ENCODE results near the gene ENOX1.

ENOX1 gene

DNA sequence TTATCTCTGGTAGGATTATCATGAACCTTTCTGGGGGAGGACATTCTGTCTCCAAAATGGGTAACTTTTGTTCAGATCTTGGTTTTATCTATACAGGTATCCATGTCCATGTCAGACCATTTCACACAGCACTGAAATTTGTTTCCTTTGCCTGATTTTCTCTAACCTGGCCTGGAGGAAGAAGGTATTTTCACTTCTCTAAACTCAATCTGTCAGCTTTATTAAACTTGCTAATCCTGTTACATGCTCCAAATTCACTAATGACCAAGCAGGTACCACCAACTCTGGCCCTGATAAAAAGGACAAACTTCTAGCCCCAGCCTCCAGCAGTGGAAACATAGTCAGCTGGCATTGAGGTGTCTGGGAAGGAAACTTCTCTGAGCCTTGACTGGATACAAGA is 529.0 kb downstream of the ENOX1 start:
- H3K9ac ChIP-seq (ENCODE audit: low read length), result no peak overlapping the region

DNA sequence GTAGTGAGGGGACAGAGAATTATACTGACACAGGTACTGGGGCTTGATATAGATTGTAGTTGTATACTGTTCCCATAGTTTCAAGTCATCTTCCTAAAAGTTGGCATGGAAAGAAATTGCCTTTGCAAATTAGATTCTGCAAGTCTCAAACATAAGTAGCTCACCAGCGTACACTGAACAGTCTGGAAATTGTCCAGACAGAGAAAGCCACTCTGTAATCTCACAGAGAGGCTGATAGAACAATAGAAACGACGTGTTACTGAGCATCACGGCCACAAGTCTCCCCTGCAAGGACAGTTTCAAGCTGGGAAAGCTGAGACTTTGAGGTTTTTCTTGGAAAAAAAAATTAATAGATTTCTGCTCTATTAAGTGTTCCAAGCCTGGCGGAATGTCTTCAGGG is 534.8 kb downstream of the ENOX1 start:
- Histone ChIP-seq H3K4me1 (ENCODE audit: insufficient read depth, low read length) (no peaks in the 10 kb centered on the region), H3K9me3 (ENCODE audit: low read length) (no peaks in the 10 kb centered on the region), H3K27ac (ENCODE audit: low read depth, low read length) (no peak overlapping the region), H3K4me3 (ENCODE audit: low read depth in 1 of 2, low read length in 2 of 2) (no peak overlapping the region), H3K36me3 (ENCODE audit: insufficient read depth, low read length) (no peaks in the 10 kb centered on the region), H3K27me3 (ENCODE audit: control insufficient read depth in 1 of 2, insufficient read depth in 2 of 2, low read length in 2 of 2) (no peaks in the 10 kb centered on the region), H3K9ac (ENCODE audit: low read length) (no peak overlapping the region)

More for the DNA sequence above, 529.0 kb downstream of the ENOX1 start:
- Histone ChIP-seq H3K27ac (ENCODE audit: low read depth, low read length) (no peak overlapping the region), H3K36me3 (ENCODE audit: insufficient read depth, low read length) (no peaks in the 10 kb centered on the region), H3K27me3 (ENCODE audit: control insufficient read depth in 1 of 2, insufficient read depth in 2 of 2, low read length in 2 of 2) (no peaks in the 10 kb centered on the region), H3K4me3 (ENCODE audit: low read depth in 1 of 2, low read length in 2 of 2) (no peak overlapping the region), H3K4me1 (ENCODE audit: insufficient read depth, low read length) (no peaks in the 10 kb centered on the region), H3K9me3 (ENCODE audit: low read length) (no peaks in the 10 kb centered on the region)

DNA sequence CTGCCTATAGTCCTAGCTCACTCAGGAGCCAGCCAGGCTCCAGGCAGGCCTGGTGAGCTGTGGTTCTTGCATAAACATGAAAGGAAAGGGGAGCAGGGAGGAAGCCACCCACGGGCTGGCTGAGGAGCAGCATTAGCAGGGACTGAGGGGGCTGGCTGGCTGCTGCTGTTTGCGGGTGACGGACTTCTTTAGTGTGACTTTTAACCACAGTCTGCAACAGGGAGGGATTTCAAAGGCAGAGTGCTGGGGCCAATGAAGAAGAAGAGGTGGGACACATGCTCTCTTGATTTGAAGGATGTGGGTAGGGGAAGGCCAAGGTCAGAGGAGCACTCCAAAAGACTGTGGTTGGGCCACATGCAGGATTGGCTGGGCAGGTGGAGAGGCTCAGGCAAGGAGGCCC is 540.4 kb downstream of the ENOX1 start:
- no peaks in the 10 kb centered on the region for H3K4me1 ChIP-seq (ENCODE audit: insufficient read depth, low read length)
- H3K27ac ChIP-seq (ENCODE audit: low read depth, low read length), result no peak overlapping the region
- no peaks in the 10 kb centered on the region for H3K27me3 ChIP-seq (ENCODE audit: control insufficient read depth in 1 of 2, insufficient read depth in 2 of 2, low read length in 2 of 2)
- no peak overlapping the region for H3K4me3 ChIP-seq (ENCODE audit: low read depth in 1 of 2, low read length in 2 of 2)
- H3K9ac ChIP-seq (ENCODE audit: low read length), result no peak overlapping the region
- H3K36me3 ChIP-seq (ENCODE audit: insufficient read depth, low read length), result no peaks in the 10 kb centered on the region
- H3K9me3 ChIP-seq (ENCODE audit: low read length), result no peaks in the 10 kb centered on the region

DNA sequence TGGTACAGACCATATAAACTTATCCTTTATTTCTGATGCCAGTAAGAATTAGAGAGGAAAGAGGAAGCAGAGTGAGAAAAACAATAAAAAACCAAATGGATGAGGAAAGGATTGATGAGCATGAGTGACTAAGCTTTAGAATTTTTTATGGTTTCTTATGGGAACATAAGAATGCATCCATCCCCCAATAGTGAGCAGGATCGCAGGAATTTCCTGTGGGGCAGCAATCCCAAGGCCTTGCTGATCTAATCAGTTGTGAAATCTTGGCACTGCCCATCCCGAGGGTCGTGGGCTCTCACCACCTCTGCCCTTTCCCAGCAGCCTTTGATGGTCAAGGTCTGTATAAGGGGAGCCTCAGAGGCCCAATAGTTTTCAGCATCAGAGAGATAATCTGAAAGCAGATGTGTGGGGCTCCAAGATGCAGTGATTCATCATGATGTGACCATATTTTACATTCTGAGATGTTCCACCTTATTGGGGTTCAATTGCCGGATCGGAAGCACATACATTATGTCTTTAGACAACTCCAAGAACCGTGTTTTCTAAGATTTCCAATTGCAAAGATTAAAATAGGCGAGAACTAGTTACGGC is 541.3 kb downstream of the ENOX1 start:
- Histone ChIP-seq H3K9ac (ENCODE audit: low read length) (no peak overlapping the region), H3K9me3 (ENCODE audit: low read length) (no peaks in the 10 kb centered on the region), H3K4me3 (ENCODE audit: low read depth in 1 of 2, low read length in 2 of 2) (no peak overlapping the region), H3K4me1 (ENCODE audit: insufficient read depth, low read length) (no peaks in the 10 kb centered on the region), H3K27ac (ENCODE audit: low read depth, low read length) (no peak overlapping the region), H3K27me3 (ENCODE audit: control insufficient read depth in 1 of 2, insufficient read depth in 2 of 2, low read length in 2 of 2) (no peaks in the 10 kb centered on the region), H3K36me3 (ENCODE audit: insufficient read depth, low read length) (no peaks in the 10 kb centered on the region)

DNA sequence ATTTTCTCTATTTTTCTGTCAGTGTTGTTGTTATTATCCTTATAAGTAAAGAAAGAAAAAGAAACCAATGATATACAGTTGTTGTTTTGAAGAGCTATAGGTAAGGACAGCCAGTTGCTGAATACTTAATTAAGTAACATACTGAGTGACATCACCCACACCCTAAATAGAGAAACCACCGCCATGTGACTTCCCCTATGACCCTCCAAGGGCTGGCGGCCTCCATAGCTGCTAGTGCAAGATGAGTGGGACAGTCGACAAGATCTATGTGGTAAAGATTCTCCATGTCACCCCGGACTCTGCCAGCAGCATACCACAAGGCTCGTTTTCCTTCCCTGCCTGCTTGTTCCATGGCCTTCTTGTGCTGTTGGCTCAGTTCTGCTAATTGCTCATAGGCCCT is 542.3 kb downstream of the ENOX1 start:
- H3K27ac ChIP-seq (ENCODE audit: low read depth, low read length), result no peak overlapping the region
- no peaks in the 10 kb centered on the region for H3K4me1 ChIP-seq (ENCODE audit: insufficient read depth, low read length)
- H3K27me3 ChIP-seq (ENCODE audit: control insufficient read depth in 1 of 2, insufficient read depth in 2 of 2, low read length in 2 of 2), result no peaks in the 10 kb centered on the region
- no peaks in the 10 kb centered on the region for H3K36me3 ChIP-seq (ENCODE audit: insufficient read depth, low read length)
- H3K9me3 ChIP-seq (ENCODE audit: low read length), result no peaks in the 10 kb centered on the region
- no peak overlapping the region for H3K4me3 ChIP-seq (ENCODE audit: low read depth in 1 of 2, low read length in 2 of 2)
- no peak overlapping the region for H3K9ac ChIP-seq (ENCODE audit: low read length)

DNA sequence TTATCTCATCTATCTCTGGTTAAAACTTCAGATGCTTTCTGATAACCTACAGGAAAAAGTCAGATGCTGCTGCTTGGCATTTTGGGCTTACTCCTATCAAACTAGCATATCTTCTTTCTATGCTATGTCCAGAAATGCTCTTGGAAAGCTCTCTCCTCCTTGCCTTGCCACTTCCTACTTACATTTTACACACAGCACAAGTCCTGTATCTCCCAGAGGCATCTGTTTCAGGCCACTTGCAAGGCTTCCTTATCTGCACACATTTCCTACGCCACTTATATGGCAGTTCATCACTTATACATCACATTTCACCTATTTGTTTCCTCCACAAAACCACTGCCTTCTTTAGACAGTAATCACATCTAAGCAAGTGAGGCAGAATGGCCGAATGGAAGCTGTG is 543.1 kb downstream of the ENOX1 start:
- no peaks in the 10 kb centered on the region for H3K36me3 ChIP-seq (ENCODE audit: insufficient read depth, low read length)
- H3K27ac ChIP-seq (ENCODE audit: low read depth, low read length), result no peak overlapping the region

DNA sequence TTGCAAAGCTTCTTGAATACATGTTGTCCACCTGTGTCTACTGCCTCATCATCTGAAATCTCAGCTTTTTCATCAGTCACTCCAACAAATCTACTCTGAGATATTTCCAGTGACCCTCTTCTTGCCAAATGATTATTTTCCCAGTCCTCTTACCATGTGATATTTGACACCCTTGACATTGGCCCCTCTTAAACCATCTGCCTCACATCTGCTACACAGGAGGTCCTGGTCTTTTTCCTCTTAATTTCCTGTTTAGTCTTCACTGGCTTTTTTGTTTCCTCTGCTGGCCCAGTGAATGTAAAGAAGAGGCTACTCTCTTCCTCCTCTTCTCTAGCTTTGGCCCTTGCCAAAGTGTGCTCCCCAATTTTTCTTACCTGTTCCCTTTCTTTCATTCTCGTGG is 544.7 kb downstream of the ENOX1 start:
- no peaks in the 10 kb centered on the region for H3K4me1 ChIP-seq (ENCODE audit: insufficient read depth, low read length)
- H3K4me3 ChIP-seq (ENCODE audit: low read depth in 1 of 2, low read length in 2 of 2), result no peak overlapping the region
- H3K9ac ChIP-seq (ENCODE audit: low read length), result no peak overlapping the region
- no peak overlapping the region for H3K27ac ChIP-seq (ENCODE audit: low read depth, low read length)
- H3K27me3 ChIP-seq (ENCODE audit: control insufficient read depth in 1 of 2, insufficient read depth in 2 of 2, low read length in 2 of 2), result no peaks in the 10 kb centered on the region
- H3K36me3 ChIP-seq (ENCODE audit: insufficient read depth, low read length), result no peaks in the 10 kb centered on the region
- no peaks in the 10 kb centered on the region for H3K9me3 ChIP-seq (ENCODE audit: low read length)

More for the DNA sequence above, 543.1 kb downstream of the ENOX1 start:
- H3K9ac ChIP-seq (ENCODE audit: low read length), result no peak overlapping the region
- no peak overlapping the region for H3K4me3 ChIP-seq (ENCODE audit: low read depth in 1 of 2, low read length in 2 of 2)
- no peaks in the 10 kb centered on the region for H3K27me3 ChIP-seq (ENCODE audit: control insufficient read depth in 1 of 2, insufficient read depth in 2 of 2, low read length in 2 of 2)
- H3K9me3 ChIP-seq (ENCODE audit: low read length), result no peaks in the 10 kb centered on the region
- H3K4me1 ChIP-seq (ENCODE audit: insufficient read depth, low read length), result no peaks in the 10 kb centered on the region

DNA sequence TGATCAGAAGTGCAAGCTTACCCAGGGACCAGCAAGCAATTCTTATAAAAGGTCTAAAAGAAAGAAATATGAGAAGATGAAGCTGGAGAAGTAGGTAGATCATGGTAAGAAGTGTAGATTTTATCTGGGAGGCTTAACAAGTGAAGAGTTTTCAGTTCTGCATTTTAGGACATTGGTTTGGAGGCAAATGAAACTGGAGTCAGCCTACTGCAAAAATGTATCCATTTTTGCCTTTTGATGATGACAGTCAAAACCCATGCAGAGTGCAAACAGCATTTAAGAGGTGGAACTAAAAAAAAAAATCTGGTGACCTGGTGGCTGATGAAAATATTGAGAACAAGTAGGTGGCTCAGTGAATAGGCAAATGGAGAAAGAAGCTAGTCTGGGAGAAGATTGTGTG is 546.5 kb downstream of the ENOX1 start:
- no peaks in the 10 kb centered on the region for H3K4me1 ChIP-seq (ENCODE audit: insufficient read depth, low read length)
- H3K9ac ChIP-seq (ENCODE audit: low read length), result no peak overlapping the region
- no peak overlapping the region for H3K27ac ChIP-seq (ENCODE audit: low read depth, low read length)
- H3K27me3 ChIP-seq (ENCODE audit: control insufficient read depth in 1 of 2, insufficient read depth in 2 of 2, low read length in 2 of 2), result no peaks in the 10 kb centered on the region
- no peak overlapping the region for H3K4me3 ChIP-seq (ENCODE audit: low read depth in 1 of 2, low read length in 2 of 2)
- H3K9me3 ChIP-seq (ENCODE audit: low read length), result no peaks in the 10 kb centered on the region
- peaks cover 6% of the 10 kb centered on the region for H3K36me3 ChIP-seq (ENCODE audit: insufficient read depth, low read length)

DNA sequence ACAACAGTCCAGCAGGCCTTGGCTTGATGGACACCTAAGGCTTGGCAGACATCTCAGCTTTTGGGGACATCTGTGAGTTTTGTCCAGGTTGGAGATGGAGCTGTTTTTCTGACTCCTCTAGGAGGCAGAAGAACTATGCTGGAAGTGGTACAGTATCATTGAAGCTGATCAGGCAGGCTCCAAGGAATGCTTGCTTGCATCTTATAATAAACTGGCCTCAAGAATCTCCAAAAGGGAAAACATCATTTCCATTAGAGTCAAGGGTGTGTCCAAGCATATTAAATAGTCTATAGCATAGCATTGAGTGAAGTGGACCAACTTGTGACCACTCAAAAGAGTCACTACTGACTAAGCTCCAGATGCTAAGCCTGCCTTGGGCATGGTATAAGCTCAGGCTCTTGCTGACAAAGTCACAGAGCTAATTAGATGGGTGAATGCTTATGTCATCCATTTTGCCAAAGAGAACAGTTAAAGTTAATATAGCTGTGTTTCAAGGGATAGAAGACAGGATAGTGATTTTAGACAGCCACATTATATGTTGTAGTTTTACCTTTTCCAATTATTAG is 547.4 kb downstream of the ENOX1 start:
- Histone ChIP-seq H3K27me3 (ENCODE audit: control insufficient read depth in 1 of 2, insufficient read depth in 2 of 2, low read length in 2 of 2) (no peaks in the 10 kb centered on the region), H3K4me3 (ENCODE audit: low read depth in 1 of 2, low read length in 2 of 2) (no peak overlapping the region), H3K4me1 (ENCODE audit: insufficient read depth, low read length) (no peaks in the 10 kb centered on the region), H3K9ac (ENCODE audit: low read length) (no peak overlapping the region), H3K27ac (ENCODE audit: low read depth, low read length) (no peak overlapping the region), H3K36me3 (ENCODE audit: insufficient read depth, low read length) (peaks cover 6% of the 10 kb centered on the region), H3K9me3 (ENCODE audit: low read length) (no peaks in the 10 kb centered on the region)

DNA sequence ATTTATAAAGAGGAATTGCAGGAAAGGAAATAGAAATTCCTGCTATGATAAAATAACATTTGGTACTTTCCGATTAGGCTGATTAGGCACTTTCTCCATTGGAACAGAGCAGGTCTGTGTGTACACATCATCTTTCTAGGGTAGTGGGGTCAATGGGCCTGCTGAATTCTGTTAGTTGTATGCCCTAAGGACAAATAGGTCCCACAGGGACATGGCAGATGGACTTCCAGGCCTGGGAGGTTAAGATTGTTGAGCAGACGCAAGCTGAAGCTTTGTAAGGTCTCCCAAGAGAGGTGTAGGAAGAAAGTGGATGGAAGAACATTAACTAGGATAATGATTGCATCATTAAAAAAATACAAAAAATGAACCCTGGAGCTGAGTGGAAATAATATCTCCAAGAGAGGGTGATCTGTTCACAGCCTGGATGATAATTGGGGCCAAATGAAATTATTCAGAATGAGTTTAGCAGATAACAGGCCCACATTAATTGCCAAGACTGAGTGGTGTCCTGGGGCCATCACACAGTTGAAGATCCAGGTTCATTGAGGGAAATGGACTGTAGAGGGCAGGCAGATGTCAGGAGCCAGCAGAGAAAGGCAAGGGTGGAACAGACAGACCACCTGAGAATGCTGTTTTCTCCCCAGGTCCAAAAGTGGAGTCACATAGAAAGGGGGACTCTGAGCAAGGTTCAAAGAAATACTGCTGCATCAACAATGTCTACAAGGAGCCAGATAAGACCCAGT is 548.3 kb downstream of the ENOX1 start:
- Histone ChIP-seq H3K36me3 (ENCODE audit: insufficient read depth, low read length) (peaks cover 6% of the 10 kb centered on the region), H3K9me3 (ENCODE audit: low read length) (no peaks in the 10 kb centered on the region), H3K27me3 (ENCODE audit: control insufficient read depth in 1 of 2, insufficient read depth in 2 of 2, low read length in 2 of 2) (no peaks in the 10 kb centered on the region), H3K4me1 (ENCODE audit: insufficient read depth, low read length) (no peaks in the 10 kb centered on the region), H3K4me3 (ENCODE audit: low read depth in 1 of 2, low read length in 2 of 2) (no peak overlapping the region), H3K9ac (ENCODE audit: low read length) (no peak overlapping the region), H3K27ac (ENCODE audit: low read depth, low read length) (no peak overlapping the region)

DNA sequence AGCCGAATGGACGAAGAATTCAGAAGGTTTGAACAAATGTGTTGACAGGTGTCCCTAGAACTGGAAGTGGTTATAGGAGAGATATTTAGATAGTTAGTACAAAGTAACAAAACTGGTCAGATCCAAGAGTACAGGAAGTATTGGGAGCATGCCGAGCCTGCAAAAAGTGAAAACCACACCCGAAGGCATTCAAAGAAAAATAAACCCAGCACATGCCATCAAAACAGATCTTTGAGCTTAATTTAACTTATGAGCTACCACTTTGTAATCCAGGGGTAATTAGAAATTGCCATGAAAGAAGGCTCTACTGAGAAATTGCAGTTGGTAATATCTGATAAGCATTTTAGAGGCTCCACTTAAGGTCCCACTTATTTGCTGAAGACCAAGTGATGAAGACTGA is 549.2 kb downstream of the ENOX1 start:
- H3K27ac ChIP-seq (ENCODE audit: low read depth, low read length), result no peak overlapping the region
- peaks cover 6% of the 10 kb centered on the region for H3K36me3 ChIP-seq (ENCODE audit: insufficient read depth, low read length)
- no peaks in the 10 kb centered on the region for H3K9me3 ChIP-seq (ENCODE audit: low read length)
- peaks cover 4% of the 10 kb centered on the region for H3K4me1 ChIP-seq (ENCODE audit: insufficient read depth, low read length)
- no peak overlapping the region for H3K9ac ChIP-seq (ENCODE audit: low read length)
- no peaks in the 10 kb centered on the region for H3K27me3 ChIP-seq (ENCODE audit: control insufficient read depth in 1 of 2, insufficient read depth in 2 of 2, low read length in 2 of 2)
- no peak overlapping the region for H3K4me3 ChIP-seq (ENCODE audit: low read depth in 1 of 2, low read length in 2 of 2)

DNA sequence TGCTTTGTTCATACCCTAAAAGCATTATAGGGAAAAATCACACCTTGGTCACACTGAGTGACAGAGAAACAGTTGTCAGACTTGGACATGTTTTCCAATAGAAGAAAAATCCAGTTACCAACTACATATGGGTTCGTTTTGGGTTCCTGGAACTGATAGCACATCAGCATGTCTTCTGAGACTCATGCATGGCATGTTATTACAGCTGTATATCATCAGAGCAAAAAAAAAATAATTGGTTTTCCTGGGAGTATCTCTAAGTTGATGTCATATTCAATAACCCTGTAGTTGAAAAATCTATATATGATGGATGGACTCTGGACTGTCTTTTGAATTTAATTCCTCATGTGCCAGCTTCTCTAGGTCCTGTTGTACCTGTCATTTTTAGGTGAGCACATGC is 551.7 kb downstream of the ENOX1 start:
- Histone ChIP-seq H3K4me3 (ENCODE audit: low read depth in 1 of 2, low read length in 2 of 2) (no peak overlapping the region), H3K27me3 (ENCODE audit: control insufficient read depth in 1 of 2, insufficient read depth in 2 of 2, low read length in 2 of 2) (no peaks in the 10 kb centered on the region), H3K27ac (ENCODE audit: low read depth, low read length) (no peak overlapping the region), H3K9ac (ENCODE audit: low read length) (no peak overlapping the region), H3K36me3 (ENCODE audit: insufficient read depth, low read length) (peaks cover 6% of the 10 kb centered on the region), H3K4me1 (ENCODE audit: insufficient read depth, low read length) (peaks cover 4% of the 10 kb centered on the region), H3K9me3 (ENCODE audit: low read length) (no peaks in the 10 kb centered on the region)
